Lower lobe of right lung (tissue), 2 donors: Measurements from ENCODE around the gene GTF2F1. TPM values are rescaled to one million over a fixed set of nuclear protein-coding genes. Genes with fewer than 3 reads are reported as not detected.

Source experiments
- ATAC-seq, 2 donors: fragments of 200-7000 bp; cut with Tn5 transposase; one replicate each; pipeline ENCODE4 v1.9.1; 2020 to 2022; ENCODE audit warnings: mild to moderate bottlenecking in 2 of 2, moderate library complexity in 2 of 2
- DNase-seq: peaks from one replicate; pipeline ENCODE4 v3.0.0-alpha.2; 2020
- H3K27ac ChIP-seq: fragments of 200-600 bp; one replicate; pipeline ENCODE4 v1.8.0; 2022
- H3K27me3 ChIP-seq: fragments of 200-600 bp; one replicate; pipeline ENCODE4 v1.8.0; 2022; ENCODE audit warnings: low read depth
- H3K36me3 ChIP-seq: fragments of 200-600 bp; one replicate; pipeline ENCODE4 v1.8.0; 2022; ENCODE audit warnings: mild to moderate bottlenecking
- H3K4me1 ChIP-seq: fragments of 200-600 bp; one replicate; pipeline ENCODE4 v1.8.0; 2022
- H3K4me3 ChIP-seq: fragments of 200-600 bp; one replicate; pipeline ENCODE4 v1.8.0; 2022; ENCODE audit warnings: mild to moderate bottlenecking
- H3K9me3 ChIP-seq: fragments of 200-600 bp; one replicate; pipeline ENCODE4 v1.8.0; 2022
- intact Hi-C: fragments of 100-400 bp; cut with DNase I; formaldehyde crosslinking; loops from one replicate; pipeline ENCODE4 v1.11.0; 2022
- total RNA-seq: library from RNA; stranded (reverse); fragmentation: NEBNext Ultra II Directional; extraction: Animal tissue kit (Norgen Biotek cat#: 25700); gene quantifications from one replicate; pipeline ENCODE4 v1.2.1, GENCODE V29; 2021
- TF ChIP-seq, protein P1 (sequence below): fragments of 200-600 bp; IDR thresholded peaks from one replicate; pipeline ENCODE4 v1.8.0; 2022; ENCODE audit warnings: antibody characterized with exemption, mild to moderate bottlenecking
- donor health status: DM: no; HTN: yes; CAD: no; lungs with severe emphysema.

The GTF2F1 gene
- total RNA-seq, 1 donor from 2014 or later = 49.4 TPM

DNA sequence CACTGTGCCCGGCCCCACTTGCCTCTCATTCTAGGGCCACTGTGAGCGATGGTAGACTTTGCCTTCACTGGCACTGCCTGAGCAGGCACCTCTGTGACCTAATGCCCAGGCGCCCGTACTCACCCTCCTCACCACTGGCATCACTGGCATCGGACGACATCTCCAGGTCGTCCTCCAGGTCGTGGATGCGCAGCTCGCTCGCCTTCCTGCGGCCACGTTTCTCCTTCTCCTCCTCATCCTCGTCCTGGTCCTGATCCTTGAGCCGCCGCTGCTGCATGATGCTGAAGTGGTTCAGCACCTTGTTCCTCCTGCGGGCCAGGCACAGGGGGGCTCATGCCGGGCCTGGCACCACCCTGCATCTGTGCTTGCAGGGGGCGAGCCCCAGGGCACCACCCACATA, 9.8 kb downstream of the GTF2F1 start:
- Histone ChIP-seq H3K4me3 (no peak overlapping the region), H3K36me3 (peaks cover 93% of the 10 kb centered on the region), H3K4me1 (no peaks in the 10 kb centered on the region), H3K27ac (no peak overlapping the region), H3K9me3 (no peaks in the 10 kb centered on the region), H3K27me3 (no peaks in the 10 kb centered on the region)
- ATAC-seq = no peak
- no peak for DNase-seq
- TF ChIP-seq, protein P1, sequence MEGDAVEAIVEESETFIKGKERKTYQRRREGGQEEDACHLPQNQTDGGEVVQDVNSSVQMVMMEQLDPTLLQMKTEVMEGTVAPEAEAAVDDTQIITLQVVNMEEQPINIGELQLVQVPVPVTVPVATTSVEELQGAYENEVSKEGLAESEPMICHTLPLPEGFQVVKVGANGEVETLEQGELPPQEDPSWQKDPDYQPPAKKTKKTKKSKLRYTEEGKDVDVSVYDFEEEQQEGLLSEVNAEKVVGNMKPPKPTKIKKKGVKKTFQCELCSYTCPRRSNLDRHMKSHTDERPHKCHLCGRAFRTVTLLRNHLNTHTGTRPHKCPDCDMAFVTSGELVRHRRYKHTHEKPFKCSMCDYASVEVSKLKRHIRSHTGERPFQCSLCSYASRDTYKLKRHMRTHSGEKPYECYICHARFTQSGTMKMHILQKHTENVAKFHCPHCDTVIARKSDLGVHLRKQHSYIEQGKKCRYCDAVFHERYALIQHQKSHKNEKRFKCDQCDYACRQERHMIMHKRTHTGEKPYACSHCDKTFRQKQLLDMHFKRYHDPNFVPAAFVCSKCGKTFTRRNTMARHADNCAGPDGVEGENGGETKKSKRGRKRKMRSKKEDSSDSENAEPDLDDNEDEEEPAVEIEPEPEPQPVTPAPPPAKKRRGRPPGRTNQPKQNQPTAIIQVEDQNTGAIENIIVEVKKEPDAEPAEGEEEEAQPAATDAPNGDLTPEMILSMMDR = no peak
- intact Hi-C loops = no loop called here

DNA sequence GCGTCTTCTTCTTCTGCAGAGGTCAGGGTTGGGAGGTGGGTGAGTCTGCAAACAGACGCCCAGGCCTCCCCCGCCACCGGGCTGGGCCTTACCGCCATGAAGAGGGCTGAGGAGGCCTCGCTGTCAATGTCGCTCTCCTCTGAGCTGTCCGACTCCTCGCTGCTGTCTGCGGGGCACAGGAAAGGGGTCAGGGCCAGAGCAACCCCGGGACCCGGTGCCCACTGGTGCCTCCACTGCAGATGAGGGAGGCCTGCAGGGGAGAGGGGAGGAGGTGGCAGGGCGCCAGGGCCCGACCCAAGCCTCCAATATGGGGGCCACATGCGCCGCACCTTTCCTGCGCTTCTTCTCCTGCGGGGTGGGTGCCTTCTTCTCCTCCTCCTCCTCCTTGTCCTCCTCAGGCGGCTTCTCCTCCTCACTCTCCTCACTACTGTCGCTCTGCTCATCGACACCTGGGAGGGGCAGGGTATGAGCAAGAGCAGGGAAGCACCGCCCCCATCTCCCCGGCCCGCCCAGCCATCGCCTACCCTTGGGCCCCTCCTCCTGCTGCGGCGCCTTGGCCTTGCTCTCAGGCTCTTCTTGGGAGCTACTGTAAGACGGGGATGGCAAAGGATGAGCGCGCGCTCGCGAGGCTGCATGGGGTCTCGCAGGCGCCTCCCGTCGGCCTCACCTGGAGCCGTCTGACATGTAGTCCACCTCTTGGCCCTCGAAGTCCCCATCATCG, 11.8 kb downstream of the GTF2F1 start:
- H3K27ac ChIP-seq = no peak overlapping the region
- ATAC-seq = no peak
- no peaks in the 10 kb centered on the region for H3K4me1 ChIP-seq
- intact Hi-C loops = no loop called here
- H3K27me3 ChIP-seq = no peaks in the 10 kb centered on the region
- peaks cover 73% of the 10 kb centered on the region for H3K36me3 ChIP-seq
- no peak for DNase-seq
- no peak overlapping the region for H3K4me3 ChIP-seq
- TF ChIP-seq, protein P1 = no peak
- H3K9me3 ChIP-seq = no peaks in the 10 kb centered on the region

DNA sequence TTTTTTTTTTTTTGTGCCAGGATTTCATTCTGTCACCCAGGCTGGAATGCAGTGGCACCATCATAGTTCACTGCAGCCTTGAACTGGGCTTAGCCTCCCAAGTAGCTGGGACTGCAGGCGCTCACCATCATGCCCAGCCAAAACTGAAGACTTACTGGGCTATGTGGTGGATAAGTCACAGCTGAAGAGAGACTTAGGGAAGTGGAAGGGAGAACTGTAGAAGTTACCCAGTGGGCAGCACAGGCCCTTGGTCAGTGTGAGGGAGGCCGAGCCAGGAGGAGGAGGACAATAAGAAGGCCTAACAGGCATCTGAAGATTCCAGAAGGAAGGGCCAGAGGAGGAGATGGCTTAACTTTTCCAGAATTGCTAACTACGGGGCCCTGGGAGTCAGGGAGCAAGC, 13.2 kb downstream of the GTF2F1 start:
- H3K27me3 ChIP-seq = no peaks in the 10 kb centered on the region
- no peaks in the 10 kb centered on the region for H3K4me1 ChIP-seq
- intact Hi-C loops = no loop called here
- no peak for ATAC-seq
- TF ChIP-seq, protein P1 = no peak
- no peaks in the 10 kb centered on the region for H3K9me3 ChIP-seq
- peaks cover 68% of the 10 kb centered on the region for H3K36me3 ChIP-seq
- H3K4me3 ChIP-seq = no peak overlapping the region
- DNase-seq = no peak
- H3K27ac ChIP-seq = no peak overlapping the region

DNA sequence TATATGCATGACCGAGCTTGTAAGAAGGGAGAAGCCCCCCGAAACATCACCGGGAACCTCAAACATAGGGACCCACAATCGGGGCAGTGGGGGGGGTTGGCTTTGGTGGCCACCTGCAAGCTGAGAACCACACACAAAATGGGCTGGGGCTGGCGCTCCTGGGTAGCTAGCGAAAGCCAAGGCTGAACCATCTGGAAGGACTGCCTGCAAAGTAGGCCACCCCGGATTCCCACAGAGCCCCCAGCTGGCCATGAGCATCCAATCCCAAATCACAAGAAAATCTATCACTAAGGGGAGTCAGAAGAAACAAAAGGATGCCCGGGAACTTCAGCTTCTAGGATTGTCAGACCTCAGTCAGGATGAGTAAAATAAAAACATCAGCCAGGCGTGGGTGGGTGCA, 14.5 kb downstream of the GTF2F1 start:
- TF ChIP-seq, protein P1 = no peak
- no peak overlapping the region for H3K4me3 ChIP-seq
- no peaks in the 10 kb centered on the region for H3K9me3 ChIP-seq
- intact Hi-C loops = no loop called here
- H3K27ac ChIP-seq = no peak overlapping the region
- no peak for ATAC-seq
- peaks cover 62% of the 10 kb centered on the region for H3K36me3 ChIP-seq
- no peaks in the 10 kb centered on the region for H3K27me3 ChIP-seq
- DNase-seq = no peak
- H3K4me1 ChIP-seq = peaks cover 7% of the 10 kb centered on the region

DNA sequence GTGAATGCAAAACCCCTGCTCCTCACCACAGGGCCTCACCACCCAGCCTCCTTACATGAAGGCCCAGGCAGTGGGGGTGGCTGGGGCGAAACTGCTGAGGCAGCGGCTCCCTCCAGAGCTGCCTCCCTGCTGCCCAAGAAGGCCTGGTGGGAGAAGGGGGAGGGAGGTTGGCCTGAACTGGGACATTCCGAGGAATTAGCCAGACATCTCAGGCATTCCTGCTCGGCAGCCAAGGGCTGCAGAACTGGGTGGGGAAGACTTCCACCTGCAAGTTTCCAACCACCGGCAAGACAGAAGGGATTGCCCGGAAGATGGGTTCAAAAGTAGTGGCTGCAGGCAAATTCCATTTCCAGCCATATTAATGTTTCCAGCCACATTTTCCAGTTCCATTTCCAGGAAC, 14.9 kb downstream of the GTF2F1 start:
- TF ChIP-seq, protein P1 = no peak
- Histone ChIP-seq H3K4me1 (peaks cover 7% of the 10 kb centered on the region), H3K9me3 (no peaks in the 10 kb centered on the region), H3K27ac (no peak overlapping the region), H3K27me3 (no peaks in the 10 kb centered on the region), H3K4me3 (no peak overlapping the region), H3K36me3 (peaks cover 57% of the 10 kb centered on the region)
- no peak for ATAC-seq
- intact Hi-C loops = no loop called here
- DNase-seq = no peak
